Right ventricle myocardium superior (tissue), 1 donor: ENCODE results near the gene TCEA2. TPM values are rescaled to one million over a fixed set of nuclear protein-coding genes. Genes with fewer than 3 reads are reported as not detected.
A peak's percentile ranks its signal among the peaks of the same experiment; 100 is the strongest.

Experiments used
- ATAC-seq: fragments of 200-7000 bp; cut with Tn5 transposase; one replicate; pipeline ENCODE4 v1.9.1; 2020; ENCODE audit warnings: mild to moderate bottlenecking; ENCODE audit not compliant: poor library complexity
- DNase-seq: peaks from one replicate; pipeline ENCODE4 v3.0.0-alpha.2; 2020
- intact Hi-C: fragments of 100-400 bp; cut with DNase I; formaldehyde crosslinking; loops from one replicate; pipeline ENCODE4 v1.11.2; 2022
- total RNA-seq: library from RNA; stranded (reverse); fragmentation: NEBNext Ultra II Directional; extraction: Animal tissue kit (Norgen Biotek cat#: 25700); gene quantifications from one replicate; pipeline ENCODE4 v1.2.1, GENCODE V29; 2021
- donor health status: DM: no; HTN: yes; CAD: no; lungs with severe emphysema.

The TCEA2 gene
- total RNA-seq, 1 donor from 2014 or later, result 34.6 TPM

- no peak for DNase-seq
- ATAC-seq, result no peak
- intact Hi-C loops, result no loop called here
Measured at GRCh38 chr20:64071341-64072332, 8.6 kb downstream of the TCEA2 start.

DNA sequence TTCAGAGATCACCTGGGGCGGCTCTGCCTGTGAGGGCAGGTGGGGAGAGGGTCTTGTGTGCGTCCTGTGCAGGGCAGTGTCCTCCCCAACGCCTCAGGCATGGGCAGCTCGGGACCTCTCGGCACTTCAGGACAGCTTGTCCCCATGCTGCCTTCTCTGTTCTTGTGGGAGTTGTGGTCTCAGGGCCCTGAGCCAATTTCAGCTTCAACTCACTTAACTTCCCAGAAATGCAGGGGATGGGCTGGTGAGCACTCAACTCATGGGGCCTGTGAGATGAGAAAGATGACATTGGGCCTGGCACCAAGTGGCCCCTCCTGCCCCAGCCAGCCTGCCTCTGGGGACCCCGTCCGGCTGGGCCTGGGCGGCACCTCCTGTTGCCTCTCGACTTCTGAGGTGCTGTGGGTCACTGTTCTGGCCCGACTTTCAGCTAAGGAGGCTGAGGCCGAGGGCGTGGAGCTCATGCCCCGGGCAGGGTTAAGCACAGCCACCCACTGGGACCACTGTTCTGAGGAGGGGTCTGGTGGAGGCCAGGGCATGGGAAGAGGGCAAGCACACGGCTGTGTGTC, 9.6 kb downstream of the TCEA2 start:
- ATAC-seq (no peak), DNase-seq (no peak)
- intact Hi-C loops, result no loop called here

DNA sequence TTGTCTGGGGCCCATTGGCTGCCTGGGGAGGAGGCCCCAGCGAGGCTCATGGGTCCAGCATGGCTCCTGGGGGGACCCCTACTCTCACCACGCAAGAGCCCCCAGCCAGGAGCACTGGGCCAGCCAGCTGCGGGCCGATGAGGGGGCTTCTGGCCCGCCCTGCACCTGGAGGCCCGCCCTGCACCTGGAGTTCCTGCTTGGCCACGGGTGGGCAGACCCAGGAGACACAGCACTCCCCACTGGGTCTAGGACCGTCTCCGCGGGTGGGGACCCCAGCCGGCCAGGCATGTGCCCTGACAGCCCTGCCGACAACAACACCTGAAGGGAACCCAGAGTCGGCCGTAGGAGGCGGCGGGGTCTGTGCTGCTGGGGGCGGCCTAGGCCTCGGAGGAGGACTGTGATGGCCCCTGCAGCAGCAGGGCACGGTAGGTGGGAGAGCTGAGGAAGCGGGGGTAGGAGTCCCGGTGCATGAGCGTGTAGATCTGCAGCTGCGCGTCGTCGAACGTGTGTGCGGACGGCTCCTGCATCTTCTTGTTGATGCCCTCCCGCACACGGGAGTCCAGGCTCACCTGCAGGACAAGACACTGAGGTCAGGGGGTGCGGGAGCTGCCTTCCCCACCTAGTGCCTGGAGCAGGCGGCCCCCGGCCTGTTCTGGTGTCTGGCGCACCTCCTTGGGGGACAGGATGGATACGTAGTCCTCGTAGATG, 10.6 kb downstream of the TCEA2 start:
- ATAC-seq, result no peak
- DNase-seq, result no peak
- intact Hi-C loops, result no loop called here

DNA sequence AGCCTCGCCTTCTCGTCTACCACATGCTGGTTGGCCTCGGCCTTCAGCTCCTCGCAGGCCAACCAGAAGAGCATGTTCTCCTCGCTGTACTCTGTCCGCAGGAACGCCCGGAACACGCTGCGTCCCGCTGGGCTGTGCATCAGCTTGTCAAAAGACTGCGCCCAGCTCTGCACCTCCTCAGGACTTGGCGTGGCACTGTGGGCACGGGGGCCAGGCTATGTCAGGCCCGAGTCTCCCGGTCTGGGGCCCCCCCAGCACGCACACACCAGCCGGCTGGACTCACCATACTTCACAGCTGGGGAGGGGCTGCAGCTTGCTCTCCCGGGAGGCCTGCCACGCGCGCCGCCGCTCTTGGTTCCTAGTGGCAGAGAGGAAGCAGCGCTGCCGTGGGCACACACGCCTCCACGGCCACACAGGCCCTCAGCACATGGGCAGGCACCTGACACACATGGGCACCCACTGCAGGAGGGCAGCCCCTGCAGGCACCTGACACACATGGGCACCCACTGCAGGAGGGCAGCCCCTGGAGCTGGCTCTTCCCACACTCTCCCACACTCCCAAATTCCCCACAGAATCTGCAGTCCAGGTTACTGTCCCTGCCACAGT, 11.3 kb downstream of the TCEA2 start:
- intact Hi-C loops, result no loop called here
- DNase-seq (no peak), ATAC-seq (no peak)

DNA sequence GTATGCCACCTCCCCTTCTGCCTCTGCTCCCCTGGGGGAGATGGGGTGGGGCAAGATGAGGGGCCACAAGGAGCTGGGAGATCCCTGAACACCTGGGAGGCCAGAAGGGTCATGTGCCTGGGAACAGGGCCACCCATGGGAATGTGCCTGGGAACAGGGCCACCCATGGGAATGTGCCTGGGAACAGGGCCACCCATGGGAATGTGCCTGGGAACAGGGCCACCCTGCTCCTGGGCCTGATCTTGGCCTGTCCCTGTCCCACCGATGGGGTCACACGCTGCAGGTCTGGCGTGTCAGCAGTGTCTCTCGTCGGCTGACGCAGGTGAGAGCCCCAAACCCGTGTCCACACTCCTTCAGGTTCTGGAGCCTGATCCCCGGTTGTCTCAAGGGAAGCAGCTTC, 12.0 kb downstream of the TCEA2 start:
- no peak for DNase-seq
- no peak for ATAC-seq
- intact Hi-C loops, result no loop called here

DNA sequence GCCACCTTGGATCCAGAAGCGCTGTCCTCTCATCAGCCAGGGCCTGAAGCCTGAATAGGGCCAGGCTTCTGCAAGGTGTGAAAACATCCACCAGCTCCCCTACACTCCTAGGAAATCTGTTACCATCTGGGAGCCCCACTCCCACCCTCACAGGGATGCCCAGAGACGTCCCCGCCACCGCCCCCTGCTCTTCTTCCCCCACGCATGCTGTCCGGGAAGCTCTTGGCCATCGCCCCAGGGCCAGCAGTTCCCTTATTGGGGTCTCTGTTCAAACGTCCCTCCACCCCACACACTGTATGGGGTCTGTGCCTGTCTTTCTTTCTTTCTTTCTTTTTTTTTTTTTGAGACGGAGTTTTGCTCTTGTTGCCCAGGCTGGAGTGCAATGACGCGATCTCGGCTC, 12.6 kb downstream of the TCEA2 start:
- DNase-seq (no peak), ATAC-seq (no peak)
- intact Hi-C loops, result no loop called here

DNA sequence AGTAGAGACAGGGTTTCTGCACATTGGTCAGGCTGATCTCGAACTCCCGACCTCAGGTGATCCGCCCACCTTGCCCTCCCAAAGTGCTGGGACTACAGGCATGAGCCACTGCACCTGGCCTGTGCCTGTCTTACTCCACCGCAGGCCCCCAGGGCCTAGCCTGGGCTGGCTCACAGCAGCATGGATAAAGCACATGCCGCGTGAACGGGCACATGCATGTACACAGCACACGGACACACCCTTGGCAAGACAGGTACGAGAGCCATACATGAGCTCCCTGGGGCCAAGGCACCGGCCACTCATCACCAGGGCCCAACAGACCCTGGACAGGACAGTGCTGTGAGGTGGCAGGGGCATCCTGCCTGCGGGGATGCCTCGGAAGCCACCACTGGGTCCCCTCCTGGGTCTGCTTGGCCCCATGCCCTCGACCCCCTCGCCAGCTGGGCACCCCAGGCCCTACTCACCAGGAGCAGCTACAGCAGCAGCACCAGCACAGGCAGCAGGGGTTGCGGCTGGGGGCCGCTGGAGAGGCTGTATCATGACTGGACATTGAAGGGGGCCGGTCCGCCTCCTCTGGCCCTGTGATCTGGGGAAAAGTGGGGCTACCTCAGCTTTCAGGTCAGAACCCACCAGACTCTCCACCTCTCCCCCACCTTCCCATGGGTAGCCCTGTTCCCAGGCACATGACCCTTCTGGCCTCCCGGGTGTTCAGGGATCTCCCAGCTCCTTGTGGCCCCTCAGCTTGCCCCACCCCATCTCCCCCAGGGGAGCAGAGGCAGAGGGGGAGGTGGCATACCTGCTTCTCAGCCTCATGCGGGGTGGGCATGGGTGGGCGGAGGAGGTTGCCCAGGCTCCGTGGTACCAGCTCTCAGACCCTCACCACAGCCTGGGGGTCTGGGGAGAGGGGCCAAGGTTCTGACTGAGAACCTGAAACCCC, 13.3 kb downstream of the TCEA2 start:
- no peak for DNase-seq
- ATAC-seq, result no peak
- intact Hi-C loops, result no loop called here

- ATAC-seq (no peak), DNase-seq (peak; percentile 71)
- intact Hi-C loops, result no loop called here
Measured at GRCh38 chr20:64077094-64077493, 14.1 kb downstream of the TCEA2 start.

DNA sequence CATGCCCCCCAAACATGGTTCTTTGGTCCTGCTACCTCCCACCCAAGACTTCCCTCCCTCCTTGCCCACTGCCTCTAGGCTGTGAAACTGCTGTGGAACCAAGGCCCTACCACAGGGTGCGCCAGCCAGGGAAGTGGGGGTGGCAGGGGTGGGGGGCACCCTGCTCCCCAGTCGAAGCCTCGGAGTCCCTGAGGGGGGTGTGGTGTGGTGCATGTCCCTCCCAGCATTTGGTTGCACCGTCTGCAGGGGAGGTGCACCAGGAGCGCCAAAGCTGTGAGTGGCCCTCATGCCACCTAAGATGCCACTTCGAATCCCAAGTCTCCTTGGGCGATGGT, 14.5 kb downstream of the TCEA2 start:
- DNase-seq, result no peak
- no peak for ATAC-seq
- intact Hi-C loops, result no loop called here

- intact Hi-C loops, result no loop called here
- no peak for ATAC-seq
- no peak for DNase-seq
Measured at GRCh38 chr20:64077876-64078551, 15.0 kb downstream of the TCEA2 start.

DNA sequence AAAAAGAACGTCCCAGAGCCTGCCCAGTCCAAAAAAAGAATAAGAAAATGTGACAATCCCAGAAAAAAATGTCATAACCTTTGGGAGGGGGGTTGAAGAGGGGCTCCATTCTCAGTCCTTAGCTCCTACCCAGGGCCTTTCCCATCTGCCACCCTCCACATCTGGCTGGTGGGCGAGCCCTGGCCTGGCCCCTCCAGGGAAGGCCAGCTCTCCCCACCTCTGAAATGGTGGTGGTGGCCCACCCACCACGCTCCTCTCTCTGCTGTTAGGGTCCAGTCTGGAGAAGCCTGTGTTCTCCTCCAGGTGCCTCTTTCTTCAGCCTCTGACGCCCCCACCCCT, 15.9 kb downstream of the TCEA2 start:
- intact Hi-C loops, result no loop called here
- no peak for ATAC-seq
- no peak for DNase-seq

GRCh38 chr20:64079273-64080012, 16.4 kb downstream of the TCEA2 start, which contains the start of gene RGS19:
Gene RGS19 (minus strand): TSS chr20:64079518. CDS start chr20:64076886, 2,632 bp downstream.
- intact Hi-C loops, result no loop called here
- ATAC-seq (peak; percentile 64), DNase-seq (peak; percentile 90)

DNA sequence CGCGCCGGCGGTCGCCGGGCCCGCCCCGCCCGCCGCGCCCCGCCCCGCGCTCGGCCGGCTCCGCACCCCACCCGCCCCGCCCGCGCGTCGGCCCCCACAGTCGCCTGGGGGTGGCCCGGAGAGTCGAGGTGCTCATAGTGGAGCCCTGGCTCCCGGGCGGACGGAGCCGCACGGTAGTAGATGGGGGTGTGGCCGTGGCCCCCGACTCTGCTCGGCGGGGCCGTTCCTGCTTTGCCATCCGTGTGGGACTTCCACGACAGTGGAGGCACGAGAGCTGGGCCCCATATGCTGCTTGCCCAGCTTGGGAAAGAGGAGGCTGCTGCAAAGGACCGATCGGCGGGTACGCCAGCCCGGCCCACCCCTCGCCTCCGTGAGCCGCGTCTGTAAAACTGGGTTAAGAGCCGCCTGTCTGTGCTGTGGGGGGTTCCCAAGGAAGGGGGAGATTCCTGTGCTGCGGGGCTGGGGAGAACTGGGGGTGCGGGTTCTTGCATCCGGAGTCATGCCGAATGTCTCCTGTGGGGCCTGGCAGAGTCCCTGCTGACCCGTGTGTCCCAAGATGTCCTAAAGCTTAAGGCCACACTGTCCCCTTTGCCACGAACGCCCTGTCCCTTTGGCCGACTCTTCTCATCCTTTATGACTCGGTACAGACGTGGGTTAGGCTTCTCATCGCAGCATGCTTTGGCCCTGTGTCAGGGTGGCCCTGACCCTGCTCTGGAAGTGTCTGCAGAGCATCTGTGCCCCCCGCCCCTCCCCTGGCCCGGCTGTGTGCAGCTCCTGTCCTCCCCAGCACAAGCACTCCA, 17.2 kb downstream of the TCEA2 start, which contains the start of gene OPRL1:
Gene OPRL1 (plus strand): TSS at position 70 of the 800 bp plus-strand sequence. CDS start 12,639 bp downstream, outside the sequence.
- intact Hi-C loops, result no loop called here
- DNase-seq, result no peak
- peak; percentile 3 for ATAC-seq

DNA sequence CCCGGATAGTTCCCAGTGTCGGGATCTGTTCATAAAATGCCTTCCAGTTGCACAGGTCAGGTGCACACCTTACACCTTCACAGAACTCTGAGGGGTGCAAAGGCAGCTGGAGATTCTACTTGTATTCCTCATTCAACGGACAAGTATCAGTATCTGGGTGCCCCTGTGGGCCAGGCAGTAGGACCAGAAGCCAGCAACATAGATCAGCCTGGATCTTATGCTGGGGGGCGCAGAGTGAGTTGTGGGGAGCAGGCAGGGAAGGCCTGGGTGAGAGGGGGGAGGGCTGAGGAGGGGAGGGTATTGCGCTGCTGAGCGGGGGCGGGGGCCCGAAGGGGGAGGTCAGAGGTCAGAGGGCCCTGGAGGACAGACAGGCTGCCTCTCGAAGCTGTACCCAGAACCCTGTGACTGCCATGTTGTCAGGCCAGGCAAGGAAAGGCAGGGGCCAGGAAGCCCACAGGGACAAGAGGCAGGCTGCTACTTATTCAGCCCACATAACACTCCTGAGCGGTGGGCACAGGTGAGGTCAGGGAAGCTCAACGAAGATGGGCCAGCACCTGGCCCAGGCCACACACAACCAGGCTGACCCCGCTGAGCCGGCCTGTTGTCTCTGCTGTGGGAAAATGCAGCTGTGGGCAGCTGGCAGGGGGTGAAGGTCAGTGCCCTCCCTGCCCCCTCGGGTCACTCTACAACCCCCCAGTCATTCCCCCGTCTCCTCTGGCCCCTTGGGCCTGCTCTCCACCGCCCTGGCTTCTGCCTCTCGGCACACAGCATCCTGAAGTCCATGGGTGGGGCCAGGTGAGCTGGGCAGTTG, 18.0 kb downstream of the TCEA2 start:
- no peak for DNase-seq
- no peak for ATAC-seq
- intact Hi-C loops, result no loop called here

DNA sequence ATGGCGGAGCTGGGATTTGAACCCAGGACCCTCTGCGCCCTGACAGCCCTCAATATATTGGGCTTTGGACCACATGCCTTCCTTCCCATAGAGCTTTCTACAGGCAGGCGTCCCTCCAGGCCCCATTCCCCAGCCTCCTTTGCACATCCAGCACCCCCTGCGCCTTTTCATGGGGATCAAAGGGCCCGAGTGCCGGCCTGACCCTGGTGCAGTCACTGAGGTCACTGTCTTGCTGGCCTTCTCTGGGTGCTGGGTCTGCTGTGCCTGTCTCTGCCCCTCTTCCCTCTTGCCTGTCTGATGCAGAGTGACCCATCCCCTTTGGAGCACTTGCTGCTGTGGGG, 18.6 kb downstream of the TCEA2 start:
- no peak for DNase-seq
- intact Hi-C loops, result no loop called here
- no peak for ATAC-seq
